Activated CD4-positive, CD25-positive, alpha-beta regulatory T cell treated with anti-CD3 and anti-CD28 coated beads, Interleukin-2, amount 50 U/mL, for 72 hours (primary cell): ENCODE data around the gene IGF1R.

Experiments used
- DNase-seq: peaks from one replicate; pipeline ENCODE4 v3.0.0; 2021

IGF1R gene

DNA sequence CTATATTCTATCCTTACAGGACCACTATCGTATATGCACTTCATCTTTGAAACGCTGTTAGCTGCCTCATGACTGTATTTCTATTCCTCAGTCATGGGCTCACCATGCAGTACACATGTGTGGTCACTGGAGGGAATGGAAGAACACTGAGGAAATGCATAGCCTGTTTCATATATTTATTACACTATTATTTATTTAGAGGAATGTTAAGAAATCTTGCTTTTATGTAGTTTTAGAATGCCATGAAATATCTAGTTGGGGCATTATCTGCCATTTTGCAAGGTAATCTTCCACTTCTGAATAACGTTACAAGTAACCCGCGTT, 155.7 kb downstream of the IGF1R start:
- DNase-seq: no peak

DNA sequence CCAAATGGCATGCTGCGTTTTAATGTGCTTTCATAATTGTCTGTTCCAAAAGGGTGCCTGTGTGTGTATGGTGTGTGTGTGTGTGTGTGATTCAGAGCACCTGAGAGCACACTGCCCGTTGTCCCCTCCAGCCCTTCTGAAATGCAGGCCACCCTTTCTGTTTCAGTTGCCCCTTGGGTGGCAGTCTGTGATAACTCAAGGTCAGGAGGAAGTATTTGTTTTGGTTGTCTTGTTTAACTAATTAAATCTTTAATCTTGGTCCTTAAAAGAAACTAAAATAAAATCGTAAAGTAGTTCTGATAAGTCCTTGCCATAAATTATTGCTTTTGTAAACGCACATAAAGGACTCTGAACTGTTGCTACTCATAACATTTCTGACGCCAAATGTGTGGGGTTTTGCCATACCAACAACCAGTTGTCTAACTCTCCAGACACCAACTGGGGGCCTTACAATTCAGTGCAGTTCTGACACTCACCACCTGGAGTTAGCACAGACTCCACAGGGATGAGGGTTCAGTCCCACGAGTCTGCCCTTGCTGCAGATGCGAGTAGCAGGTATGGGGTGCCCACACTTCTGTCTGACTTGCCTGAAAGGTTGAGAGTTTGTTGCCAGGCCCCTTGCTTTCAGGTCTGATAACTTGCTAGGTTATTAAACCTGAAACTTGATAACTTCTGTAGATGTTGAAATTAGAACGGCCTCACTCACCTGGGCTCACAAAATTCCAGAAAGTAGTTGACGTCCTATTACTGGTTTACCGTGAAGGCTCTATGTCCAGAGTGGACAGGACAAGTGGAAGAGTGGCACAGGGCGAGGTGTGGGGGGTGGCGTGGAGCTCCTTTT, 157.3 kb downstream of the IGF1R start:
- DNase-seq: no peak

DNA sequence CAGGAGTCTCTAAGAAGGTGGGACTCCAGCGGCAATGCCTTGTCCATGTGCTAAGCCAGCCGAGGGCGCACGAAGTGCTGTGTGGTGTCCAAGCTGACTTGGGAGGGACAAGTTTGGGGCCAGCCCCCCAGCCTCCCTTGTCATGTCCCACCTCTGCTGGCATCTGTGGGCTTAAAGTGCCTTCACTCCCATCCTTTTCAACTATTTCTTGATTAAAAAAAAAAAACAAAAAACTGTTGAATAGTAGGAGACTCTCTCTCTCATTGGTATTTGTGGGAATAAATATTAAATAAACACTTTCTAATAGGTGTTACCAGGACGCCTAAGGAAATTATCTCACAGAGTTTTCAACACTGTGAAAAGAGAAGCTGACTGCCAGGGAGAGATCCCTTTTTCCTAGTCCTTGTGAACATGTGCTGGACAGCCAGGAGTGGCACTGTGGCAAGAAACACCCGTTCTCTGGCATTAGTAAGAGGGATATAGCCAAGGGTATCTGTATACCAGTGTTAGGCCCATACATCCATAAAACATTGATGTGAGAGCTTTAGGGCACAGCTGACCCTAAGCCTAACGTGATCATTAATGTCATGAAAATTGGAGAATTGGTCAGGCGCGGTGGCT, 158.0 kb downstream of the IGF1R start:
- no peak for DNase-seq

DNA sequence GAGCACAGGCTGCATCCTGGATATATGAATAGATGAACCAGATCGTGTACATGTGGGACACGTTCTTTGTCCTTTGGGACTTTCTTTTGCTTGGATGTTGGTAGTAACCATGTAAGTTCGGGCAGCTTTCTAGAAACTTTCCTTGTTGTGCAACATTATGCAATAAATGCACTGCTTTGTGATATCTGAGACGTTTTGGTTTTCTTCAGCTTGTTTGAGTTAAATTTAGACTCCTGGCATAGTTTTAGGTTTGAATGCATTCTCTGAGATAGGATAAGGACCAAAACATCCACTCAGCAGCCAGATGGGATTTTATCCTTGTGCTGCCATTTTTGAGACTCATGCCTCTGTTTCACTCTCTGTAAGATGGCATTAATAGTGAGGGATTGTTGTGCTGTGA, 158.9 kb downstream of the IGF1R start:
- DNase-seq: no peak

DNA sequence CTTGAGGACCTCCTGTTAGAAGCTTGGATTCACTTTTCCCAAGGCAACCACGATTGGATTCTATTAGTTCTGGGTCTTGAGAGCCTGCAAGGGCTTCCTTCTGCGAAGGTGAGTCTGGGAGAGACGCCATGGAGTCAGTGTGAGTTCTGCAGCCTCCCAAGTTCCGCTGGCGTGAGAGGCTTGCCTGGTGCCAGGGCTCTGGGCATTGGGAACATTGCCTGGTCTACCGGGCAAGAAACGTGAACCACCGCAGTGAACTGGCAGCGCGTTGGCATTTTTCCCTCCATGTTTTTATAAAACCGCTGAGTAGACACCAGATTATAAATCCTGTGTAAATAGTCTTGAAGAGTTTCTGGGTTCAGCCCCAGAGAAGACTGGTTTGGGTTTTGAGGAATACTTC, 160.9 kb downstream of the IGF1R start:
- no peak for DNase-seq

DNA sequence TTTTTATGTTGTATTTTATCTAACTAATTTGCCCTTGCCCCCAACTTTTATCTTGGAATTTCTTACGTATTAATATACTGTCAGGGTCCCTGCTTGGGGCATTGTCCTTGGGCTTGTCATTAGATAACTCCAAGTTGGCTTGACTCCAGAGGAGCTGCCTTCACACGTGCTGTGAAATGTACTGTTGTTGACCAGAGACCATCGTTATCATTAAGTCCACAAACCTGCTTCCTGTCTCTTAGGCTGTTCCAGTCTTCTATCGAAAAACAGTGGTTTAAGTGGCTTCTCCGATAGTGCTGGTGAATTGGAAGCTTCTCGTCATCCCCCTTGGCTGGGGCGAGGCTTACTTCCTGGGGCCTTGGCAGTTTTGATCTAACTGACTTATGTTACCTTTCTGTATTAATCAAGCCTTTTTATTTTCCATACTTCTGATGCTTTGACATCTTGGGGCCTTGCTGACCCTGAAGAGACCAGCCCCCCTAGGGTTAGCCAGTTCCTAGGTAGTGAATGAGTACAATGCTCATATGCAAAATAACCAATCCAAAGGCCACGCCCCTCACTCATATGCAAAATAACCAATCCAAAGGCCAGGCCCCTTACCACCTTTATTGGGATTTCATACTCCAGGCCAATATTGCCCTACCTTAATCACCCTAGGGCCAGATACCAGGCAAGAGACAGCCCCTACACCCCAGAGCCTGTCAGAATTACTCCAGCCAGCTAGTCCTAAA, 164.5 kb downstream of the IGF1R start:
- DNase-seq: no peak

DNA sequence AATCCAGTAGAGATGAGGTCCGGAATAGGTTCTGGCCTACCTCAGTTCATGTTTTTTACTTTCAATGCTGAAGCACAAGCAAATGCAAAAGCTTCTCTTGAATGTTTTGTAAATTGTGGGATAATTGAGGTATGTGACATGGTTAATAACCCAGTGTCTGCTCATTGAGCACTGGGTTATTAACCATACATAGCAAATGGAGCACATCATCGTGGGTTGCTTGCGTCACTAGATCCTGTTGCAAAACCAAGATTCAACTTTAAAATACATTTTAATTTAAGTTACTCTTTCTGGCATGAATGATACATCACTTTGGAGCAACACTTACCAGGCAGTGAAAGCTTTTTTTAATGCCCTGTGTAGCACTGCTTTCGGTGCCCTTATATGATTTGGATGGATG, 165.6 kb downstream of the IGF1R start:
- DNase-seq: no peak

DNA sequence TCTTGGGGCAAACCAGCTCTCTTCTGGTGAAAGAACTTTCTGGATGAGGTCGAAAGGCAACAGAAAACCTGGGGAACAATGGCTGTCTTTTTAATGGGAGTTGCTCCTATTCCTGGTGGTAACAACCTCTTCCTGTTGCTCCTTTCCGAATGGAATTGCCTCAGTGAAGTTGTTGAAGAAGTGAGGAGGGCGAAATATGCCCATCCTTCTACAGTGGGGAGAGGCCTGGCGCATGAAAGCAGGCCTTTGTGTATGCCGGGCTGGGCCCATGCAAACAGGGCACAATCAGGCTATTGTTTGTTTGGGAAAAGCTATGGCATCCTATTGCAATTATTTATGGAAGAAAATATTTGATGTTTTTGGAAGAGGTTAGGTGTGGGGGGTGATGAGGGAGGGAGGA, 166.9 kb downstream of the IGF1R start:
- DNase-seq: no peak

DNA sequence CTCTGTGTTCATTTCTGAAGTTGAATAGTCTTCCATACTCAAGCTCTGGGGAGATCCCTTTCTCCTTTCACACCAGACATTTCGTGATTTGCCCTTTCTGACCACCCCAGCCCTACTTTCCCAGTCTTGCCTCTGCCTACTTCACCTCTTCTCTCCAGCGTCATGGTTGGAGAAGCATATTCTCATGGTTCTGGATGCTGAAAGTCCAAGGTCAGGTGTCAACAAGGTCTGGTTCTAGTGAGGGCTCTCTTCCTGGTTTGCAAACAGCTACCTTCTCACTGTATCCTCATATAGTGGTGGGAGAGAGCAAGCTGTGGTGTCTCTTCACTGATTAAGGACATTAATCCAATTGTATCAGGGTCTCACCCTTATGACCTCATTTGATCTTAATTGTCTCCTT, 169.4 kb downstream of the IGF1R start:
- no peak for DNase-seq

DNA sequence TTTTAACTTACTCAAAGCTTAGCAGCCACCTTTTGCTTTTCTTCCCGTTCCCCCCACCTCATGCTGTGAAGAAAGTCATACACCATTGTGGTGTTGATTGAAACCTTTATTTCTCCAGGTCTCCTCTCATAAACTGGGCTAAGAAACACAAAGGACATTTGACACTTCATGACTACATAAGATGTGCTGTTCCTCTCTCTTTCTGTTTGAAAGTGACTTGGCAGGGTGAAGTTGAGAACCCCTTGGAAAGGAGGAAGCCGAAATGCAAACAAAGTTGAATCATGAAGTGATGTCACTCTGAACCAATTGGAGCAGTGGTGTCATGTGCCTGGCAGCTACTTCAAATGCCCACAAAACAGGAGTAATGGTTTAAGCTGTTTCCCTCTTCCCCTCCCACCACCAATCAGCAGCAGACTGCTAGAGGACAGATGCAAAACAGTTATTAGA, 174.7 kb downstream of the IGF1R start:
- no peak for DNase-seq

DNA sequence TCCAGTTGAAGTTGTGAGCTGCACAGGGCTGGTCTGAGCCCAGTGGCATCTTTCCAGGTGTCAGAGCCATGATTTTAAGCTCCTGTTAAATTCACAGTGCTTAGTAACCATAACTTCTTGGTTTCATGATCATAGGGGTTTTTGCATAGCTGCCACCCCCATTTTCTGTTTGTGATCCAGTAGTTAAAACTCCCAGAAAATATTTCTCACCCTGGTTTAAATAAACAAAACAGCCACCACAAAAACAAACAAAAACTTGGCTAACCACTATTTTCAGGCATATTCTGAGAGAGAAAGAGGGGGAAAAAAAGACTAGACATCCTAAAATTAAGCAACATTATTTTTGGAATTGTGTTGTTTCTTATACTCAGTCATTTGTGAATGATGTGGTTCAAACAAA, 175.3 kb downstream of the IGF1R start:
- DNase-seq: no peak

DNA sequence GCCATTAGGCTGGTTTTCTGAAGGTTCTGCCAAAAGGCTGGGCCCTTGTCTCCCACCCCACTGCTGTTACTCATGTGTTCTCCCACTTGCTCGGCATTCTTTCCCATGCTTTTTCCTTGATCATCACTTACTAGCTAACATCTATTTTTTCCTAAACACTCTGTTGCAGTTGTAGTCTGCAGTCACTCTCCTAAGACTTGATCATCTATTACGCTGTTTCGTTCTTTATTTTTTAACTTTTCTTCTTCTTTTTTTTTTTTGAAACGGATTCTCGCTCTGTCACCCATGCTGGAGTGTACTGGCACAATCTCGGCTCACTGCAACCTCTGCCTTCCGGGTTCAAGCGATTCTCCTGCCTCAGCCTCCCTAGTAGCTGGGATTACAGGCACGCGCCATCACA, 176.3 kb downstream of the IGF1R start:
- DNase-seq: no peak

DNA sequence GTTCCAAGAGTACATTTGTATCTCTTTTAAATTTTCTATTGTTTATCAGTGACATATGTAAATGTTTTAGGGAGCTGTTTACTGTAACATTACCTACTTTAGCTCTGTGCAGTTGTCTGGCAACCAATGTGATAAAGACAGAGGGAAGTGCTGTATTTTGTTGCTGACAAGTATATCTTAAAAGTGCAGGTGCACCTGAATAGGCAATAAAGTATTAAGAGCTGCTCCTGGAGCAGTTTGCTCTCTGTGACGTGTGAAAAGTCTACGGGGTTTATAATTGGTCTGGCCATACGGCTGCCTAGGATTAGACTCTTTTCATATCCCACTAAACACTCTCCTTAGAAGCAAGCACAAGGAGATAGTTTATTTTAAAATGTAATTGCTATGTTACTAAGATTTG, 178.3 kb downstream of the IGF1R start:
- DNase-seq: no peak

DNA sequence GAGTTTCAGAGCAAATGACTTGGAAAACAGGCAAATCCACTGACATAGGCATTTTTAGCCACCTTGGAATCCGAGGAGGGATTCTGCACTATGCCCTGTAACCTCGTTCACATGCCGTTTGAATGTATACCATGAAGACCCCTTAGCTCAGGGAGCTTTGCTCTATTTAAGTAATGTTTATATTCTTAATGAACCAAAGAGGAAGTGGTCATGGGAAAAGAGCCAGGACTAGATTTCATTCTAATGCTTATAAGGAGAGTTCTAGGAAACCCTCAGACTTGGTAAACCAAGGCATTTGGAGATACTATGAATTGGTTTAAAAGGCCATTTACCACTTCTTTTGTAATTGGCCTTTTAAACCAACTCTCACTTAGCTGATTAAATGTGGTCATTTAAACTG, 178.9 kb downstream of the IGF1R start:
- DNase-seq: no peak

DNA sequence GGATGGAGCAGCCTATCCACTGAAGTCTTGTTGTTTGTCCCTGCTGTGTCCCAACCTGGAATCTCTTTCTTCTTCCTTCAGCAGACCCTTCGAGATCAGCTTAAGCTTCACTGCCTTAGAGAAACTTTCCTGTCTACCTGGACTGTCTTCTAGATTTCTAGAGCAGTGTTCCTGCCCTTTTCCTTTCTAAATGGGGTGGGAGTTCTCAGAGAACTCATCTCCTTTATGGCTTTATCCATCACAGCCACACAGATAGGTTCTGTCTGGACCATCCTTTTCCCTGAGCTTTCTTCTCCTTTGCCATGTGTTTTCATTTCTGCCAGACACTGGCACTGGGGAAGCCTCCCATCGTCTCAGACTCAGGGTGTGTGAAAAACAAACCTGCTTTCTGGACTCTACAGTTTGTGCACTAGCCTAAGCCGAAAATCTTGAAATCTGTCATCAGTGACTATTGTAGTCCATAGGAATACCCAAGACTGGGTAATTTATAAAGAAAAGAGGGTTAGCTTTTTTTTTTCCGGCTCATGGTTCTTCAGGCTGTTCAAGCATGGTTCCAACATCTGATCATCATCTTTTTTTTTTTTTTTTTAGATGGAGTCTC, 181.8 kb downstream of the IGF1R start:
- DNase-seq: no peak

DNA sequence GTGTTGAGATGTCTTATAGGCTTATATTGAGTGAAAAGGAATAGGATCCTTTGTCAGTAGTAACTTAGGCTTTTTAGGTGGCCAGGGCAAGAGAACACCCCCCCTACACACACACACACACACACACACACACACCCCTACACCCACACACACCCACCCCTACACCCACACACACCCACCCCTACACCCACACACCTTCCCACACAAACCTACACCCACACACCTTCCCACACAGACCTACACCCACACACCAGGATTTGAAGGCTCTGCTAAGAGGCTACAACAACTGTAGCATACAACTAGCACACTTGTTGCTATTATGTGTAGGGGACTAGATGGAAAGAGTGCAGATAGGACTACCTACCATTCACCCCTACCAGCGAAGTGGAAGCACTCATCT, 186.6 kb downstream of the IGF1R start:
- no peak for DNase-seq

DNA sequence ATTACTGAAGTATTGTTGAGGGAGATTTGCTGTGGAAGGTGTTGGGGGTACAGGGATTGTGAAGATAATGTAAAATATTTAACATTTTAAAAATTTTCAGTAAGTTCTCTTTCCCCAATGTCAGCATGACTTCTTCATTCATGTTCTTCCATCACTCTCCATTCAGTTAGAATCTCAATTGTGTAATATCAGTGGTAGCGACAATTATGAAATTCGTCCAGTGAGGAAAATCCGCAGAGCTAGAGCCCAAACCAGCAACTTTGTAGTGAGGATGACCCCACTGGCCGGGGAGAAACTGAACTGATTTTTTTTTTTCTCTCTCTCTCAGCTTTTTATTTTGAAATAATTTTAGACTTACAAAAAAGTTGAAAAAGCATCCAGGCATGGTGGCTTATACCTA, 187.5 kb downstream of the IGF1R start:
- DNase-seq: no peak

DNA sequence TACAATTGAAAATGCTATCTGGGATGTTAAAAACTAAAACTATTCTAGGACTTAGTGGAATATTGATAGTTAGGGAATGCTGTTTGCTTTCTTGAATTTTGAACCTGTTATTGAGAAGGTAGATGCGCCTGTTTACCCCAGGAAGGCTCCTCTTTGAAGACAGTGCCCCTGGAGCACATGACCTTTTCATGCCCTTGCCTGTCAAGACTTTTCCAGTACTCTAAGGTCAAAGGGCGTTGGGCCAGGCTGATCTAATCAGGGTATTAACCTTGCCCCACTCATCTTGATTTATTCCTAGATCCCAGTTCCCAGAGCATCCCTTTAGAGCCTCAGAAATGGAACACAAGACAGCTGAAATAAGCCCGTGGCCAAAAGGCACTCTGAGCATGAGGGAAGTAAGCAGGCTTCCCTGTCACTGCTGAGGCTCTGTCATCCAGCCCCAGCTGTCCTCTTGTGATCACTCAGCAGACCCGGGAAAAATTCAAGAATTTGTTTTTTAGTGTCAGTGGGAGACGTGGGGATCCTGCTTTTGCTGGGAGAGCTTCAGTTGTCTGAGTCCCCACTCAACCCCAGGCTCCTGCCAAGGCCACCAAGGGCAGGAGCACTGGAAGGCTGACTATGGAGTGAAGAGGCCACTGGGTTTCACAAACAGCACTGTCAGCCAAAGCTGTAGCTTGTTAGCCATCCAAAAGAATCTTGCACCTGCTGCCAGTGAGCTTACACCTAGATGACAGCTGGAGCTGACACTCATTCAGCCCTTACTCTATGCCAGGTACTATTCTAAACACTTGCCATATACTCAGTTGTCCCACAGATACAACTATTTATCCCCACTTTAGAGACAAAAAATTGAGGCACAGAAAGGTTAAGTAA, 190.3 kb downstream of the IGF1R start:
- no peak for DNase-seq

DNA sequence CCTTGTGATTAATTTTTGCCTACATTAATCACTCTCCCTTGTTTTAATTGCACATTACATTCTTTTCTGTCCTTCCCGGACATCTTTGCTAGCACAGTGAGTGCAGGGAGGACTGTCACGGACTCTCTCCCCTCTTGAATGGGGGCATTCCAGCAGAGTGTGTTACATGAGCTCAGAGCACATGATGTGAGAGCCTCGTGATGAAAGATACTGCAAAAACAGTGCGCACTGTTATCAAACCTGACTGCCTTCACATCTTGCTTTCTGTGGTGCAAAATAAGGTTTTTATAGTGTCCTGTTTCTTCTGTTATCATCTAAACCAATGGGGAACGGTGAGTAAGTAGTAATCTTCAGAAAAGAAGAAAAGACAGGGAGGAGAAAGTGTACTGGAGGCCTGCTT, 191.7 kb downstream of the IGF1R start:
- DNase-seq: no peak

DNA sequence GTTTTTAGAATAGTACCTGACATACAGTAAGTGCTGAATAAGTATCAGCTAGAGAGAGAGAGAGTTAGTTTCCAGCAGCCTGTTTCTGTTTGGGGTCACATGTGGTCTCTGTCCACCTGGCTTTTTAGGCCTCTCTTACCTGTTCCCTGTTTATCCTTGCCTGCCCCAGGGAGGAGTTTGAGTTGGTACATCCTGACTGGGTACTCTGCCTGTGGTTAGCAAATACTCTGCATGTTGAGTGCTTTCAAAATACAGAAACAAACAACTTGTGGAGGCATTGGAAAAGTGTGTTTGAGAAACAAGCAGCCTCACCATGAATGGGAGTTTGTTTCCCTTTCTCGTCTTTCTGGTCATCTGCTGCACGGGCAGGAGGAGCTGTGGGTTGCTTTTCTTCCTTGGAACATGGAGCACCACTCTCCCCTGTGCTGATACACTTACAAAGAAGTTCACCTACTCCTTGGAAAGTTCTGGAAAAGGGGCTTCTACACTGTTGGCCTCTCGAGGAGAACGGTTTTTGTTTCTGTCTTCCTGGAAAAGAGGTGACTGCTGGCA, 193.2 kb downstream of the IGF1R start:
- no peak for DNase-seq

DNA sequence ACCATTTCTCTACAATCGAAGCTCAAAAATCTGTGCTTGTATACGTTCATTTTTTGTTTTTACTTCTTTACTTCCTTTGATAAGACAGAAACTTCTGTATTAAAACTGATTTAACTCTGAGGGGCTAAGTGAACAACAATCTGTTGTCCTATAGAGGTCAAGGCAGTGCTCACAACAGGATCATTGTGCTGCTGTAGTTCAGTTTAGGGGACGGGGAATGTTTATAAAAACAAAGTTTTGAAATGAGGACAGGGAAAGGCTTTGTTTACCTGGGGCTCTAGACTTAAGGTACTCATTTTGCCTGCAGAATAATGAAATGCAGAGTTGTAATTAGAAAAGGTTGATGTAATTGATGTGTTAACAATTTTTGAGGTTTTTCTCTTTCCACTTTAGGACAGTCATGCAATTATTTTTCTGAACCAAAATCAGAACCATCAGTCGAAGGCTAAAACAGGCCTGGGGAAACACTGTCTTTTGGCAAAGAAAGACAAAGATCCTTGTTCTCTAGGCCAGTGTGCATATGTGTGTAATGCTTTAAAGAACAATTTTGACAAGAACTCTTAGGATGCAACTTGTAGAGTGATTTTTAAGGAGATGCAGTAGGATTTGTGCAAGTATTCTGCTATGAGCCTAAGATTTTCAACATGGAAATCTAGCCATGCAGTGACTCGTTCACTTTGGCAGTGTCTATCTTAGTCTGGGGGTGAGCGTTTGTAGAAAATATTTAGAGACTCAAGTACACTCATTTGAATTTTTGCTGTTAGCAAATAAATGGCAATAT, 194.0 kb downstream of the IGF1R start:
- DNase-seq: no peak

DNA sequence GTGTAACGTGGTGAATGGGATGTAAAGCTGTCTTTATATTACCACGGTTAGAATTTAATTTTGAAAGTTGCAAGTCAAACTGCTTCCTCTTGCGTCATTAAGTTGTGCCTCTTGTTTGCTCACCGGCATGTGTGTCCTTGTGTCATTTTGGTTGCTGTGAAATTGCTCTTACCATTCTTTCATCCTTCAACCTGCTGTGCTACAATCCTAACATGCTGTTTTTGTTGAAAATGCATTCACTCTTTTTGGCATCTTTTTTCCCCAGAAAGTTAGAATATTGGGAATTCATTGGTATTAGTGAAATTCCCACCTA, 194.6 kb downstream of the IGF1R start:
- no peak for DNase-seq
